Skin epidermis (tissue), 12 donors: ENCODE measurements around the gene SF3B3.
A peak's percentile ranks its signal among the peaks of the same experiment; 100 is the strongest.
"Not testable (repeated sequence)": the region's sequence is repeated elsewhere in the genome, so short reads cannot be mapped to it uniquely, and the experiment has no call there.

Source experiments
- H3K27ac ChIP-seq, 21 experiments: fragments of 200-600 bp; sonication (generic) in 11 of 21; one replicate each; pipeline ENCODE4 v1.5.0; 2020; ENCODE audit warnings: mild to moderate bottlenecking in 3 of 21, inconsistent platforms in 2 of 21, moderate library complexity in 2 of 21
- H3K4me3 ChIP-seq, 7 experiments: fragments of 200-600 bp; sonication (generic) in 2 of 7; one replicate each; pipeline ENCODE4 v1.5.0; 2020; ENCODE audit warnings: inconsistent platforms in 2 of 7, mild to moderate bottlenecking in 2 of 7, moderate library complexity in 1 of 7

Gene SF3B3

DNA sequence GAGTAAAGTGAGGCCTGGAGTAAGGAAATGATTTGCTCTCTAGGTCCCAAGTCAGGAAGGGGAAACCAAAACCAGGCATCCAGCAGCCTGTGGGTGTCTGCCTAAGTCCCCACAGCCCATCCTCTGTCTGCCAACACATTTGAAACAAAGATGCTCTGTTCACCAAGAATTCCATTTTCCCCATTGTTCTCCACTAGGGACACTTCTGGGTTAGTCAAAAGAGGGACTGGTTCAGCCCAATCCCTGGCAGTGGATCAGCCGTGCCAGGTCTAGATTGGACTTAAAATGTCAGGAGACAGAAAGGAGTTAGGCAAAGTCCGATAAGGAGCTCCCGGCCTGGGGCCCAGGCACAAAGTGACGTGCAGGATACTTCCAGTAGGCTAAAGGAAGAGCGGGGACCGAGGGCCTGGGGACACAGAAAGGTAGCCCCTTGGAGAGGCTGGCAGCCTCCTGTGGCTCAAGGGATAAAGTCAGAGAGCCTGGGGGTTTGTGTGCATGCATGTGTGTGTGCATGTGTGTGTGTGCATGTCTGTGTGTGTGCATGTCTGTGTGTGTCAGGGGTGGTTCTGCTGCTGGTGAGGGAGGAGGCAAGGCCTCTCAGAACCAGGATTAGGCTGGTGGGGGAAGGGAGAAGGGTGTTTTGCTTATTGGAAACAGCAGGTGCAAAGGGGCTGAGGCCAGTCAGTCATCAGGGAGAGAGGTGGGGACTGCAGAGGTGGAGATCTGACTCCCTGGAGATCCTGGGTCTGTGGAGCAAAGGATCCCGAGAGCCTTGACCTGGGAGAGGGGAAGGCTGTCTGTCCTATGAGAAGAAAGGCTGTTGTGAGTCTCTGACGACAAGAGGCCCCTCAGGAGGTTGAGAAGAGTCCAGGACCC lies 81.0 kb downstream of the SF3B3 start:
- Histone ChIP-seq H3K27ac (peak overlapping the region in 2 of 21 experiments; percentile 5 to 26), H3K4me3 (no peak overlapping the region)

DNA sequence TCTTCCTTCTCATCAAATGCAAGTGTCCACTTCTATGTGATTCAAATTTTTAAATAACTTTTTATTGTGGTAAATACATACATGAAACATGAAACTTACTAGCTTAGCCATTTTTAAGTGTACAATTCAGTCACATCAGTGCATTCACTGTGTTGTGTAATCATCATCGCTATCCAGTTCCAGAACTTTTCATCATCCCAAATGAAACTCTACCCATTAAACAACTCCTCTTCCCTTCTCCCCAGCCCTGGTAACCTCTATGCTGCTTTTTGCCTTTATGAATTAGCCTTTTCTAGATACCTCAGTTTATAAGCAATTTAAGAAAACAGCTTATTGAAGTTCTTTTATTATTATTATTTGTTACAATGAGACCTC lies 81.7 kb downstream of the SF3B3 start:
- Histone ChIP-seq H3K27ac (no peak overlapping the region), H3K4me3 (no peak overlapping the region)

DNA sequence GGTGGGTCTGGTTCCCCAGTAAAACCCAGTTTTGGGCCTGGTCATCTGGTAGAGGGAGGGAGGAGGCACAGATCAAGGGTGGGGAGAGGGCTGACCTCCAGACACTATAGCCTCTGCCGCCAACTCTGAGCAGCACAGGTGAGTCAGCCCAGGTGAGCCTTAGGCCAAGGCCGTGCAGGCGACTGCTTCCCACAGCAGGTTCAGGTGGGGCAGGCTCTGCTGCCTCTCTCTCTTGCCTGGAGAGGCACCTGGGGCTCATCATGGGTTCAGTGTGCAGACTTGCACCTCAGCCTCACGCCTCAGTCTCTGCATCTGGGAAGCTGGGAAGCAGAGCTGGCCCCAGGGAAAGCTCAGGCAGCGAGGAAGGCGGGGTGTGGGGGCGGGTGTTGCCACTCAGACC lies 84.9 kb downstream of the SF3B3 start:
- Histone ChIP-seq H3K4me3 (no peak overlapping the region), H3K27ac (no peak overlapping the region)

DNA sequence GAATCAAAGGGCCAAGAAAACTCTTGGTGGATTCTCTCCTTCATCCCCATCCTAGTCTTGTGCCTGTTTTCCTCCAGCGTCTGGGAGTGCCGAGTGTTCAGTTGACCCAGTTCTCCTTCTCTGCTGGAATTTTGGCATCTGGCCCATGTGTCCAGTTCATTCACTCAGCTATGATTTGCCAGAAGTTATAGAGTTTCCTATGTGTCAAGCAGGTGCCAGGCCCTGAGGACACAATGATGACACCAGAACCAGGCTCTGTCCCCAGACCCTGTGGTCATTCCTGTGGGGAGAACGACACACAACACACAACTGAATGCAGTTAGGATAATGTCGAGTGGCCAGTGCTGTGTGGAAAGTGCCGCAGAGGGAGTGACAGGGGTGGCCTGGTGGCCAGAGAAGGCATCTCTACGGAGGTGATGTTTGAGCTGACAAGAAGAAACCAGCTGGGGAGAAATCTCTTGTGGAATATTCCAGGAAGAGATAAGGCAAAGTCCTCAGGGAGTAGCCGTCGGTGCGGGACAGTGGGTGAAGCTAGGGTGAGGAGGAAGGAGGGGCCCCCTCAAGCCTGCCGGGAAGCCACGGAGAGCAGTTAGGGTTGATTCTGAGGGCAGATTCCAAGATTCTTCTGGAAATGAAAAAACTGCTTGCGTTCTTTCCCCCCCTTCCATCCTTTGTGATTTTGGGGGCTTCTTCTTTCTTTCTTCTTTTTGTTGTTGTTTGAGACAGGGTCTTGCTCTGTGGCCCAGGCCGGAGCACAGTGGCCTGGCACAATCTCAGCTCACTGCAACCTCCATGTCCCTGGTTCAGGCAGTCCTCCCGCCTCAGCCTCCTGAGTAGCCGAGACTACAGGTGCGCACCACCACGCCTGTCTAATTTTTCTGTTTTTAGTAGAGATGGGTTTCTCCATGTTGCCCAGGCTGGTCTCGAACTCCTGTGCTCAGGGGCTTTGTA lies 86.9 kb downstream of the SF3B3 start:
- Histone ChIP-seq H3K4me3 (no peak overlapping the region), H3K27ac (no peak overlapping the region)

DNA sequence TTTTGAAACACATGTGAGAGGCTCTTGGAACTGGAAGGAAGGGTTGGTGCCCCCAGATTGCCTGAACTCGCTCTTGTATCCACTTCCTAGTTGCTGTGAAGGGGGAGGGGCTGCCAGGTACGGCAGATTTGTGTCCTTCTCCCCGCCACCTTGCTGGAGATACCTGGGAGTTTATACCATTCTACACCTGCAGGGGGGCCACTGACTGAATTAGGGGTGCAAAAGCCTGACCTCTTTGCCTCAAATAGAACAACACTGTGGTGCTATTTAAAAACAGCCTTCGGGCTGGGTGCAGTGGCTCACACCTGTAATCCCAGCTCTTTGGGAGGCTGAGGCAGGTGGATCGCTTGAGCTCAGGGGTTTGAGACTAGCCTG lies 87.6 kb downstream of the SF3B3 start:
- H3K4me3 ChIP-seq, result no peak overlapping the region

DNA sequence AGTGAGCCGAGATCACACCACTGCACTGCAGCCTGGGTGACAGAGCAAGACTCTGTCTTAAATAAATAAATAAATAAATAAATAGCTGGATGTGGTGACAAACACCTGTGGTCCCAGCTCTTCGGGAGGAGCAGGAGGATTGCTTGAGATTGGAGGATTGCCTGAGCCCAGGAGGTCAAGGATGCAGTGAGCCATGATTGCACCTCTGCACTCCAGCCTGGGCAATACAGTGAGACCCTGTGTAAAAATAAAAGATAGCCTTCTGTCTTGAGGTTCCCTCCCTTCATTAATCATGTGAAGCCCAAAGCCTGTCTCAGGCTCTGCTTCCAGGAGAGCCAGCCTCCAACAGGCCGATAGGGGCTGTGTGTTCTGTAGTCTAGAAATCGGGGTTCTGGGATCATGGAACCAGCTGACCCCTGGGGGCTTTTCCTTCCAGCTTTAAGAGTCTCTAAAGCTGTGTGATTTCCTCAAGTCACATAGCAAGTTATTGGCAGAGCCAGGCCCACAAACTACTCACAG lies 88.2 kb downstream of the SF3B3 start:
- Histone ChIP-seq H3K27ac (no peak overlapping the region), H3K4me3 (no peak overlapping the region)

More for the DNA sequence above, 87.6 kb downstream of the SF3B3 start:
- H3K27ac ChIP-seq, result no peak overlapping the region

DNA sequence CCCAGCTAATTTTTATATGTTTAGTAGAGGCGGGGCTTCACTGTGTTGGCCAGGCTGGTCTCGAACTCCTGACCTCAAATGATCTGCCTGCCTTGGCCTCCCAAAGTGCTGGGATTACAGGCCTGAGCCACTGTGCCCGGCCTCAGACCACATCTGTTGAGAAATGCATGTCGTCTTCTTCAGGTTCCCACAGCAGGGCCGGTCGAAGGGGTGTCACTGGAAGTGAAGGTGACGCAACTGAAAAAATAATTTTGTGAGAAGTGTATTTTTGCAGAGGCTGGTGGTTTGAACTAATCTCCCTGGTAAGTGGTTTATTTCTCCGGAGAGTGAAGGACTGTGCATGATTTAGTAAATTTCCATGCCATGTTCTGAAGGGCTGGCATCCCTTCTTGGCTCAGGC lies 89.3 kb downstream of the SF3B3 start:
- H3K4me3 ChIP-seq, result no peak overlapping the region
- H3K27ac ChIP-seq, result no peak overlapping the region

DNA sequence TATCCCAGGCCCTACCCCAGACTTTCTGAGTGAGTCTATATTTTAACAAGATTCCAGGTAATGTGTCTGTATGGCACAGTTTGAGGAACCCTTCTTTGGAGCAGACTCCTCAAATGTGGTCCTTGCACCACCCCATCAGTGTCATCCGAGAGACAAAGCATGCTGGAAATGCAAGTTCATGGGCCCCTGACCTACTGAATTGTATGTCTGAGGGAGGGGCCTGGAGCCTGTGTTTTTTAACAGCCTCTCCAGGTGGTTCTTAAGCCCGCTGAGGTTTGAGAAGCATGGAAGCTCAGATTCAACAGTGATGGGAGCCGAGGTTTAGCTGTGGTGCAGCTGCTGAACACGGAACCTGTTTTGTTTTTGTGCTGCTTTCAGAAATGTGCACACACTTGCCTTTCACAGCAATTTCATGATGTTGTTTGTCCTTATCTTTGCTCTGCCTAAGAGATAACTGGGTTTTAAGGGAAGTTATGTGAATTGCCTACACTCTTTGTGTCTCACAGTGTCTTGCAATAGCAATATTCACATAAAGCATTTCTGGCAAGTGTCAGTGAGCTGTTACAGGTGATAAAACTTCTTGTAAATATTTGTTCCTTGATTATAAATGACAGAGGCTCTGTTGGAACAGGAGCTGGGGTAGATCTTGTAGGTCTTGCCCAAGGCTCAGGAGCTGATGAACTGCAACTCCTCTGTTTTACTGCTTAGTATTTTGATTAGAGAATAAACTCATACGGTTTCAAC lies 90.8 kb downstream of the SF3B3 start:
- Histone ChIP-seq H3K4me3 (no peak overlapping the region), H3K27ac (peak overlapping the region in 1 of 21 experiments; percentile 23)

DNA sequence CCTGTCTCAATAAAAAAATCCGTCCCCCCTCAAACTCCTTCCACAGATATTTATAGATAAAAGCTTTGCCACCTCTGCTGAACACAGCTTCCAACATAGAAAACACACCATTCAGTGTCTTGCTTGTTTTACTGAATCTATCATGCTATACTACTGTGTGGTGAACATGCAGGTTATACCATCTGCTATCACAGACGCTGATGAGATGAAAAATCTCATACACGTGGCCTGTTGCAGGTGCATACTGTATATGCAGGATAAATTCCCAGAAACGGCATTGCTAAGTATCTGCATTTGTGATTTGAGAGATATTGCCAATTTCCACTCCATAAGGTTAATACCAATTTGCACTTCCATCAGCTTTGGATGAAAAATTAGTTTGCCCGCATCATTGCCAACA lies 92.3 kb downstream of the SF3B3 start:
- Histone ChIP-seq H3K4me3 (no peak overlapping the region), H3K27ac (no peak overlapping the region)

DNA sequence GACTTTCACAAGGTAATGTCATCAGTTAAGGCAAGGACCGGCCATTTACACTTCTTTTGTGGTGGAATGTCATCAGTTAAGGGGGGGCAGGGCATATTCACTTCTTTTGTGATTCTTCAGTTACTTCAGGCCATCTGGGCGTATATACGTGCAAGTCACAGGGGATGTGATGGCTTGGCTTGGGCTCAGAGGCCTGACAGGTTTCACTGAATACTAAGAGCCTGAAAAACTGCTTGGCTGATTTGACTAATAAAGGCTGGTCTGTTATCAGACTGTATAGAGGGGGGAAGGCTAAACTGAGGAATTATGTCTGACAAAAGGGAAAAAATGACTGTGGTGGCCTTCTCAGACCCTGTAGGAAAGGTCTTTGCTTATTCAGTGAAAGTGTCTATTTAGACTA lies 98.2 kb downstream of the SF3B3 start:
- not testable (repeated sequence) for H3K27ac ChIP-seq, H3K4me3 ChIP-seq
